ENCODE measurements around the gene RELL2.
A peak's percentile ranks its signal among the peaks of the same experiment; 100 is the strongest.

The RELL2 gene

DNA sequence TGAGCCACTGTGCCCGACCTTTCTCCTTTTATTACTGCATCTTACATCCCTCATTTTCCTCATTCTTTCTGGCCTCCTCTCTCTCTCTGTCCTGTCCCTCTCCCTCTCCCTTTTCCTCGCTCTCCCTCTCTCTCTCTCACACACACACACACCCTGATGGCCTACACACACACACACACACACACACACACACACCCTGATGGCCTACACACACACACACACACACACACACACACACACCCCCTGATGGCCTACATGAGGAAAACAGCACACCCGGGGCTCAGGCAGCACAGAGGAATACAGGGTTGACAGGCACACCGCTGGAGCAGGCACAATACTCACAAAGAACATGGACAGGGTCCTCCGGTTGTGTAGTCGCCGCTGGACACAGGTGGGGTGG is 18.2 kb downstream of the RELL2 start:
- H3K4me3 Mint-ChIP-seq: no peak overlapping the region
- ATAC-seq (no peak), DNase-seq (no peak)
- H3K4me1 Mint-ChIP-seq: peaks cover 26% of the 10 kb centered on the region
- no peaks in the 10 kb centered on the region for H3K27me3 Mint-ChIP-seq
- H3K27ac Mint-ChIP-seq: no peak overlapping the region
- no peaks in the 10 kb centered on the region for H3K9me3 Mint-ChIP-seq

- Mint-ChIP-seq H3K27me3 (no peaks in the 10 kb centered on the region), H3K4me1 (peaks cover 12% of the 10 kb centered on the region), H3K27ac (peak overlapping the region in 1 of 2 donors; percentile 34), H3K9me3 (no peaks in the 10 kb centered on the region), H3K4me3 (no peak overlapping the region)
- ATAC-seq: no peak
- DNase-seq: no peak
Observed at GRCh38 chr5:141656396-141656795, 19.6 kb downstream of the RELL2 start.

DNA sequence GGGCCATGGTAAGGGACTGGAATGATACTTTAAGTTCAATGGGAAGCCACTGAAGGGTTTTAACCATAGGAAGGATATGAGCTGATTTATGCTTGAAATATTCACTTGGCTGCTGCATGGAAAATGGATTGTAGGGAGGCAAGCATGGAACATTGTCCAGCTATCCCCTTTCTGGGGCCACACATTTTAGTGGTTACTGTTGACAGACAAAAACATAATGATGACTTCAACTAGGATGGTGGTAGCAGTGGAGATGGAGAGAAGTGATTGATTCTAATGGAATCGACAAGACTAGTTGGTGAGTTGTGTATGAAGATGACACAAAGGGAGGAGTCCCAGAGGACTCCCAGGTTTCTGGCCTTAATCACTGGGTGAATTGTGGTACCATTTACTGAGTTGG is 20.6 kb downstream of the RELL2 start:
- Mint-ChIP-seq H3K4me1 (peaks cover 4% of the 10 kb centered on the region), H3K9me3 (no peaks in the 10 kb centered on the region), H3K27me3 (no peaks in the 10 kb centered on the region), H3K27ac (no peak overlapping the region), H3K4me3 (no peak overlapping the region)
- DNase-seq: no peak
- ATAC-seq: no peak

DNA sequence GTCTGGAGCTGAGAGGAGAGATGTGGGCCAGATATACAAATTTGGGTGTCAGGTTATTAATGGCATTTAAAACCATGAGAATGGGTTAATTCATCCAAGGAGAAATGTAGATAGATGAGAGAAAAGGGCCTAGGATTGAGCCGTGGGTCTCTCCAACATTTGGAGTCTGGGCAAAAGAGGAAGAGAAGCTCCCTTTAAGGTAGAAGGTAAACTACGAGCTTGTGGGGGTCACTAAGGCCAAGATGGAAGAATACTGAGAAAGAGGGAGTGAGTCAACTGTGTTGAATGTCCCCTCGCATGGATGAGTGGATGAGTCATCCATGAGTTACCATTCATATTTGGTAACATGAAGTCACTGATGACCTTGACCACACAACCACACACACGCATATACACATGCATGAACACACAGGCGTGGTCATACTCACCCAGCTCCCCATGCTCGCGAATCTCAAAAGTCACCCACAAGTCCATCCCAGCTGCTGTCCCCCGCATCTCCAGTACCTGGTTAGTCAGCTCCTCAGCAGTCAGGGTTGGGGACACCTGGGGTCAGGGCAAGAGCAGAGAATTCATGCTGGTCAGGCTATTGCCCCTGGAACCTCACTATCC is 21.2 kb downstream of the RELL2 start:
- Mint-ChIP-seq H3K27me3 (no peaks in the 10 kb centered on the region), H3K9me3 (no peaks in the 10 kb centered on the region), H3K4me3 (no peak overlapping the region), H3K4me1 (no peaks in the 10 kb centered on the region), H3K27ac (no peak overlapping the region)
- DNase-seq (no peak), ATAC-seq (peak; percentile 76)

- no peaks in the 10 kb centered on the region for H3K27me3 Mint-ChIP-seq
- DNase-seq: no peak
- no peak overlapping the region for H3K27ac Mint-ChIP-seq
- no peak overlapping the region for H3K4me3 Mint-ChIP-seq
- H3K4me1 Mint-ChIP-seq: peaks cover 7% of the 10 kb centered on the region
- H3K9me3 Mint-ChIP-seq: no peaks in the 10 kb centered on the region
- ATAC-seq: no peak
Observed at GRCh38 chr5:141662028-141662427, 25.2 kb downstream of the RELL2 start.

DNA sequence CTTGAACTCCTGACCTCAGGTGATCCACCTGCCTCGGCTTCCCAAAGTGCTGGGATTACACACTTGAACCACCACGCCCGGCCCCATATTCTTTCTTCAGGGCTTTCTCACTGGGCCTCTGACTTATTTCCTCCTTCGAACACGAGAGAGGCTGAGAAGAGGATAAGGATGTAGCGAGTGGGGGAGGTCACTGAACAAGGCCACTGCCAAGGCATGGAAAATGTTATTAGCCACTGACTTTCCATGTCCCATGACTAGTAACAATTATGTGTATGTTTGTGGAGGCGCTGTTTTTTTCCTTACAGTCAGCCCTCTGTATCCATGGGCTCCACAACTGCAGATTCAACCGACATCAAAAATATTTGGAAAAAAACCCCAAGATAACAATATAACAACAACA is 26.7 kb downstream of the RELL2 start:
- Mint-ChIP-seq H3K4me1 (peaks cover 7% of the 10 kb centered on the region), H3K4me3 (no peak overlapping the region), H3K9me3 (no peaks in the 10 kb centered on the region), H3K27me3 (no peaks in the 10 kb centered on the region), H3K27ac (no peak overlapping the region)
- ATAC-seq: no peak
- DNase-seq: no peak

DNA sequence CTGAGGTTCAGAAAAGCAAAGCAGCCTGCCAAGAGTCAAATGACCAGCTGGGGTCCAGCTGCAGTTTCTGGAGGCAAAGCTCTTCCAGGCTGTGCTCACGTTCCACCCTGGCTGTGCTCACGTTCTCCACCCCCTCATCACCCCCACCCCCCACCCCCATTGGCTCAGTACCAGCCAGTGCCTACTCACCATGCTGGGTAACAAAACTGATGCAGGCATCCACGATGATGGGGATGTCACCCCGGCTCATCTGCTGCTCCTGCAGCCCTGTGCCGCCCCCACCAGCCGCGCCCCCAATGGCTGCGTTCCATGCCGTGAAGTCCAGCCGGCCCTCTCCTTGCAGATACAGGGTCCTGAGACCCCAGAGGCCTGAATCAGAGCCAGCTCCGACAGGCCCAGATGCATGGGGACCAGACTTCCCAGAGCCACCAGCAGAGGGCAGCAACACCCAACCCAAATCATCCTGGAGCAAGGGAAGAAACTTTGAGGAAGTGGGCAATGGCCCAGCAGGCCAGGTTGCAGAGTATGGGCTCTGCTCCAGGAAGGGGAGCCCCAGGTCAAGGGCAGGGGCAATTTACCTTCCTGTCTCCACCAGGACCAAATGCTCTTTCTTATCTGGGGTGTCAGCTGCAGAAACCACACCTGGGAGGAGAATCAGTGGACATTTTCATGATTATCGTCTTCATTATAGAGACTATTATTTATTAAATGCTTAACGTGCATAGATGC is 28.1 kb downstream of the RELL2 start:
- DNase-seq (peak; percentile 71 to 77), ATAC-seq (peak; percentile 92)
- Mint-ChIP-seq H3K27me3 (no peaks in the 10 kb centered on the region), H3K4me1 (peaks cover 7% of the 10 kb centered on the region), H3K9me3 (no peaks in the 10 kb centered on the region), H3K27ac (peak overlapping the region in 1 of 2 donors; percentile 75), H3K4me3 (no peak overlapping the region)

- no peak overlapping the region for H3K27ac Mint-ChIP-seq
Observed at GRCh38 chr5:141665995-141666940, 29.5 kb downstream of the RELL2 start.

GRCh38 chr5:141668601-141669265 is 31.9 kb downstream of the RELL2 start:
- no peak overlapping the region for H3K4me3 Mint-ChIP-seq
- no peaks in the 10 kb centered on the region for H3K9me3 Mint-ChIP-seq
- H3K4me1 Mint-ChIP-seq: peaks cover 7% of the 10 kb centered on the region
- DNase-seq (no peak), ATAC-seq (no peak)
- no peak overlapping the region for H3K27ac Mint-ChIP-seq
- no peaks in the 10 kb centered on the region for H3K27me3 Mint-ChIP-seq

More at GRCh38 chr5:141665995-141666940, 29.5 kb downstream of the RELL2 start:
- no peak for DNase-seq
- Mint-ChIP-seq H3K27me3 (no peaks in the 10 kb centered on the region), H3K4me1 (peaks cover 7% of the 10 kb centered on the region), H3K9me3 (no peaks in the 10 kb centered on the region), H3K4me3 (no peak overlapping the region)
- ATAC-seq: no peak

GRCh38 chr5:141669520-141669919 is 32.7 kb downstream of the RELL2 start:
- ATAC-seq (no peak), DNase-seq (no peak)
- Mint-ChIP-seq H3K4me3 (no peak overlapping the region), H3K27ac (no peak overlapping the region), H3K27me3 (no peaks in the 10 kb centered on the region), H3K9me3 (no peaks in the 10 kb centered on the region), H3K4me1 (peaks cover 7% of the 10 kb centered on the region)

- ATAC-seq (no peak), DNase-seq (no peak)
- no peaks in the 10 kb centered on the region for H3K27me3 Mint-ChIP-seq
- H3K4me3 Mint-ChIP-seq: no peak overlapping the region
- H3K4me1 Mint-ChIP-seq: no peaks in the 10 kb centered on the region
- peak overlapping the region in 1 of 2 donors; percentile 20 for H3K27ac Mint-ChIP-seq
- H3K9me3 Mint-ChIP-seq: no peaks in the 10 kb centered on the region
Observed at GRCh38 chr5:141672071-141672840, 35.5 kb downstream of the RELL2 start.

DNA sequence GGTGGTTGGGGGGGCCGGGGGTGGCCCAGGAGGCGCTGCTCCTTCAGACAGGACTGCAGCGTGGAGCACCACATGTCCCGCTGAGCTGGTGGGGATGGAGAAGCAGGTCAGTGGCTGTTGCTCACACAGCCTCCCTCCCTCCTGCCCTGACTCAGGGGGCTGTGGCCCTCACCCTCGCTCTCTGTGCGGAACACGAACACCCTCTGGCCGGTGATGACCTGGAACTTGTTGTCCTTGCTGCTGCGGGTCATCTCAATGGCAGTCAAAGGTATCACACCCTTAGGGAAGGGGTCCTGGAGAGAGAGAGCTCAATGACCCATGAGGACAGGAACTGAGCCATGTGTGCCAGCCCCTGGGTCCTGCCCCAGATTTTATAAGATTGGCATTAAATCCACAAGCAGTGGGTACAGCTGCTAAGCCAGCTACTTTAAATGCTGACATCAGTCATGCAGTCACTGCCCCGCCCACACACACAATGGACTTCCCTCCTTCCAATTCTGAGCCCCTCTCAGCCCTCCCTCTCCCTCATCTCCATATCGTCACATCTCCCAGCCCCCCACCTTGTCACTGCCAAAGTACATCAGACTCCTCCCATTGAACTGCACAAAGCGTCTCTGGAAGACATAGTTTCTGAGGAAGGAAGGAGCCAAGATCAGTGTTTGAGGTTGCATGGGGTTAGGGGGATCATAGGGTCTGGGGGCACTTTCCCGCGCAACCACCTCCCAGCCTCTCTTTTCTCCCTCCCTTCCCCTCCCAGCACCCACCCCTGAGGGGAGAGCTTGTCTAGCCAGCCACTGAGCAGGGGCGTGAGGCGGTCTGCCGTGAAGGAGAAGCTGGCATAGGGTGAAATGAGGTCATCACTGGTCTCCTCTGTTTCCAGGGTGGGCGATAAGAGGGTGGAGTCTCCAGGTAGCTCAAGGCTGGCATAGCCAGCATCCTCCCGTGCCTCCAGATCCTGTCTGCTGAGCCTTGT is 36.3 kb downstream of the RELL2 start:
- no peaks in the 10 kb centered on the region for H3K4me1 Mint-ChIP-seq
- H3K9me3 Mint-ChIP-seq: no peaks in the 10 kb centered on the region
- H3K27me3 Mint-ChIP-seq: no peaks in the 10 kb centered on the region
- ATAC-seq (no peak), DNase-seq (no peak)
- H3K4me3 Mint-ChIP-seq: no peak overlapping the region
- H3K27ac Mint-ChIP-seq: no peak overlapping the region

- Mint-ChIP-seq H3K9me3 (no peaks in the 10 kb centered on the region), H3K4me3 (no peak overlapping the region)
Observed at GRCh38 chr5:141674747-141675146, 38.0 kb downstream of the RELL2 start.

GRCh38 chr5:141675672-141676071 is 38.9 kb downstream of the RELL2 start:
- Mint-ChIP-seq H3K27ac (no peak overlapping the region), H3K4me3 (no peak overlapping the region), H3K27me3 (no peaks in the 10 kb centered on the region), H3K9me3 (no peaks in the 10 kb centered on the region), H3K4me1 (peaks cover 3% of the 10 kb centered on the region)
- DNase-seq (no peak), ATAC-seq (no peak)

More at GRCh38 chr5:141674747-141675146, 38.0 kb downstream of the RELL2 start:
- no peaks in the 10 kb centered on the region for H3K4me1 Mint-ChIP-seq
- ATAC-seq: no peak
- H3K27ac Mint-ChIP-seq: no peak overlapping the region
- no peaks in the 10 kb centered on the region for H3K27me3 Mint-ChIP-seq
- DNase-seq: no peak
